ENCODE results near the gene SAP30. TPM values are rescaled to one million over a fixed set of nuclear protein-coding genes. Genes with fewer than 3 reads are reported as not detected.

The SAP30 gene
- total and polyA plus RNA-seq, 9 donors = 10.7 to 32.3 (median 15.7) TPM

DNA sequence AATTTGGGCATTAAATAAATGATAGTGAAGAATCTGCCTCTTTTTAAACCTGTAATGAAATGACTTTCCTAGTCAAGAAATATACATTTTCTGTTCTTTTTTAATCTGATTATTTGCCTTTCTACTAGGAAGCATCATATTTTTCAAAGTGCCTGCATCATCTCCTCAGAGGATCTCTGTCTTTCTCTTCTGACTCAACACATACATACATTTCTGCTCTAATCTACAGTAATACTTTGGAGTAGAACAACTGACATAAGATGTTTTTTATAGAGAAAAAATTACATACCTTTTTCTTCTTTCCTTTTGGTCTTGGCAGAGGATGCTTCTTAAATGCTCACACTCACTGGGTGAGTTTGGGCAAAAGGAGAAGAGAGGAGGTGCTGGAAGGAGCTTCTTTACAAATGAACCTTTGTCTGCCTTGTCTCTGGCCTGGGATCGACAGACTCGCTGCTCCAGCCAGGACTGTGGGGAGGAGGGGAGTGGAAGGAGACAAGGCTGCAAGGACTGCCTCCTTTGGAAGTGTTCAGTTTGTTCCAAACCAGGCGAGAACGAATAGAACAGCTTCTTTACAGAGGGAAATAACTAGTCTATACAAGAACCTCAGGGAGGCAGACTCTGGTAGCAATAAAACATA is 28.1 kb downstream of the SAP30 start, which contains the start of gene SCRG1:
TSS of gene SCRG1 (minus strand) at position 338 of the 637 bp plus-strand sequence. CDS start 7,702 bp downstream, outside the sequence.
- TF ChIP-seq POLR2A (IDR thresholded peaks at IDR 0.05) (no peak), CTCF (IDR thresholded peaks at IDR 0.05) (no peak), EP300 (IDR thresholded peaks at IDR 0.05) (no peak)
- WGBS, 3 donors = 17 to 33% (median 26%) methylated on average over 4 of the region's 4 CpGs
- intact Hi-C loops (cut with DNase I) = no loop called here
- H3K27me3 ChIP-seq = no peaks in the 10 kb centered on the region
- H3K36me3 ChIP-seq = no peaks in the 10 kb centered on the region
- no peak for DNase-seq
- no peaks in the 10 kb centered on the region for H3K4me1 ChIP-seq (ENCODE audit: insufficient read depth)
- no peaks in the 10 kb centered on the region for H3K9me3 ChIP-seq
- H3K4me3 ChIP-seq = no peak within 1 kb of the TSS
- H3K27ac ChIP-seq = no peak within 1 kb of the TSS

- Histone ChIP-seq H3K4me1 (ENCODE audit: insufficient read depth) (no peaks in the 10 kb centered on the region), H3K9me3 (no peaks in the 10 kb centered on the region), H3K4me3 (no peak overlapping the region), H3K27me3 (no peaks in the 10 kb centered on the region), H3K36me3 (no peaks in the 10 kb centered on the region), H3K27ac (no peak overlapping the region)
- WGBS, 3 donors = 92 to 94% (median 92%) methylated on average over 4 of the region's 4 CpGs
- DNase-seq = no peak
- intact Hi-C loops (cut with DNase I) = no loop called here
- TF ChIP-seq EP300 (IDR thresholded peaks at IDR 0.05) (no peak), POLR2A (IDR thresholded peaks at IDR 0.05) (no peak), CTCF (IDR thresholded peaks at IDR 0.05) (no peak)
Measured at GRCh38 chr4:173401063-173401462, 30.3 kb downstream of the SAP30 start.

DNA sequence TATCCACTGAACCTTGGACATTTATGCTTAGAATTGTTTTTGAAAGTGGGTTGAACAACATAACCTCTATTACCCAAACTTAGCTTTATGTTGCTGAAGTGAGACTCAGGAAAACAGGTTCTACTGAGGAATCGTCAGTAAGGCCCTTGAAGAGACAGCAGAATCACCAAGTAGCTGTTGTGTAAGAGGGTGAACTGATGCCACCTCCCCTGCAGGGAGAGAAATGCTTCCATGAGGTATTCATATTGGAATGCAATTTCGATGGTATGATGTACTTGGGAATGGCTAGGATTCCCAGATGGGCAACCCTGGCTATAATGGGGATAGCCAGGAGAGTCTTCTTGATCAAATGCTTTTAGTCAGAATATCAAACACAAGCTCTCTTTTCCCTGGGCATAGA is 32.3 kb downstream of the SAP30 start:
- WGBS, 3 donors = 87 to 99% (median 88%) methylated on average over 2 of the region's 2 CpGs
- DNase-seq = no peak
- no peaks in the 10 kb centered on the region for H3K4me1 ChIP-seq (ENCODE audit: insufficient read depth)
- intact Hi-C loops (cut with DNase I) = no loop called here
- H3K27ac ChIP-seq = no peak overlapping the region
- H3K27me3 ChIP-seq = no peaks in the 10 kb centered on the region
- H3K4me3 ChIP-seq = no peak overlapping the region
- no peak for TF ChIP-seq EP300 (IDR thresholded peaks at IDR 0.05)
- no peaks in the 10 kb centered on the region for H3K36me3 ChIP-seq
- no peaks in the 10 kb centered on the region for H3K9me3 ChIP-seq

DNA sequence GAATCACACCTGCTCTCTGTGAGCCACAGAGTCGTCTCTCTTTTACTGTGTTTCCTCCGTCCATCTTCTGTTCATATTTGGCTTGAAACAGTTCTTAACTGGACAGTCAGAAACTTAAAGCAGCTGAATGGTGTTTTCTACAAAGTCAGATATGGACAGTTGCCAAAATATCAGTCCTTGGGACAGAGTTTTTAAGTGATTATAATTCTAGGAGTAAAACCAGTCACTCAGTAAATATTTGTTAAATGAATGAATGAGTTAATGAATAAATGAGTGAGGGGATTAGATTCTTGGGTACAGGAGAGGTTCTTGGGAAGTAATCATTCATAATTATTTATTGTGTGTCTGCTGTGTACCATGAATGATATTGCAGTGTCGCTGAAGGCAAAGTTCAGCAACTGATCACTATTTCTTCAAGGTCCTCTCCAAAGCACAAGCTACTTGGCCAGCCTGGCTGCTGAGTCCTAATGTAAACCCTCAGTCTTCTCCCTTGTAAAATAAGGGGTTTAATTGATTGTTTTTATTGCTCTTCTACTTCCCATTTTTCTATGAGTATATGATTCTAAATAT is 33.6 kb downstream of the SAP30 start:
- Histone ChIP-seq H3K36me3 (no peaks in the 10 kb centered on the region), H3K4me1 (ENCODE audit: insufficient read depth) (no peaks in the 10 kb centered on the region), H3K9me3 (no peaks in the 10 kb centered on the region), H3K27ac (no peak overlapping the region), H3K27me3 (no peaks in the 10 kb centered on the region), H3K4me3 (no peak overlapping the region)
- intact Hi-C loops (cut with DNase I) = no loop called here
- TF ChIP-seq EP300 (IDR thresholded peaks at IDR 0.05) = no peak
- WGBS, 3 donors = 72 to 88% (median 85%) methylated on average over 3 of the region's 3 CpGs
- DNase-seq = no peak

- Histone ChIP-seq H3K36me3 (no peaks in the 10 kb centered on the region), H3K4me1 (ENCODE audit: insufficient read depth) (no peaks in the 10 kb centered on the region), H3K27ac (no peak overlapping the region), H3K9me3 (no peaks in the 10 kb centered on the region), H3K4me3 (no peak overlapping the region), H3K27me3 (no peaks in the 10 kb centered on the region)
- no peak for DNase-seq
- TF ChIP-seq EP300 (IDR thresholded peaks at IDR 0.05) (no peak), CTCF (IDR thresholded peaks at IDR 0.05) (no peak), POLR2A (IDR thresholded peaks at IDR 0.05) (no peak)
- intact Hi-C loops (cut with DNase I) = no loop called here
- WGBS, 3 donors = 93 to 96% (median 95%) methylated on average over 4 of the region's 4 CpGs
Measured at GRCh38 chr4:173405840-173406606, 35.3 kb downstream of the SAP30 start.
